GM18907 (cell line): ENCODE data around the gene LIN54.
A peak's percentile ranks its signal among the peaks of the same experiment; 100 is the strongest.

ENCODE experiments used
- ATAC-seq: cut with Tn5 transposase; IDR thresholded peaks from one replicate; pipeline ENCODE4 v1.9.1; 2021; ENCODE audit warnings: mild to moderate bottlenecking, moderate library complexity; ENCODE audit not compliant: unreplicated experiment

Gene LIN54

DNA sequence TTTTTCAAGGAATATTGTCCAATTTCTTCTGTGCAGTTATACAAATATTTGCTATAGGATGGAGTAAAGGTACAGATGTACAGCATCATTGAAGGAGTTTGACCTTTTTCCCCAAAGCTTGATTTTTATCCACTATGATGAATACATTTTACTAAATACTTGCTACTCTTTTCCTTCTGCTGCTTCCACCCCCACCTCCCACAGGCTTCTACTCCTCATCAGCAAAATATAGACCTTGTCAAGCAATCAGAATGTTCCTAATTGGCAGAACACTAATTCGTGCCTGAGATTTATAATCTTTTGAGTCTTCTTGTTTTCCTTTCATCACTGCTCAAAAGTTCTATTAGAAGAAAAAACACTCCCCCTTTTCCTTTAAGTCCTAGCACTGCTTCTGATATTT, 113.9 kb downstream of the LIN54 start:
- no peak for ATAC-seq

DNA sequence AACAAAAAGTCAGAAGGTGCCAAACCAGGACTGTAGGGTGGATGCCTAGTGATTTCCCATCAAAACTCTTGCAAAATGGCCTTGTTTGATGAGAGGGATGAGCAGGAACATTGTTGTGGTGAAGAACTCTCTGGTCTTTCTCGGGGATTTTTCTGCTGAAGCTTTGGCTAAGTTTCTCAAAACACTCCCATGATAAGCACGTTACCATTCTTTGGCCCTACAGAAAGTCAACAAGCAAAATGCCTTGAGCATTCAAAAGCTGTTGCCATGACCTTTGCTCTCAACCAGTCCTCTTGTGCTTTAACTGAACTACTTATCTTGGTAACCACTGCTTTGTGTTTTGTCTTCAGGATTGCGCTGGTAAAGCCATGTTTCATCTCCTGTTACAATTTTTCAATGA, 116.7 kb downstream of the LIN54 start:
- no peak for ATAC-seq

DNA sequence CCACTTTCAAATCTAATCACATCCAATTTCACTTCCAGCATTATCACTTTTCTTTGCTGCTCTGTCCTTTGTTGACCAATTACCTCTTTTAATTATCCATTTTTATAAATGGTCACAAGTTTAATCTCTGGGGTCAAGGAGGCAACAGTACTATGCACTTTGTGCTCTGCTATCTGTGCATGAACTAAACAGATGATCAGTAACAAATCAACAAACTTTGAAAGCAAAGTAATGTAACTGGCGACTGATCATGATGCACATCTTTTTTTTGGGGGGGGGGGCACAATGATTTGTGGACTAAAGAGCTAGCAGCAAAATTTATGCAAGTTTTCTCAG, 118.2 kb downstream of the LIN54 start:
- no peak for ATAC-seq

DNA sequence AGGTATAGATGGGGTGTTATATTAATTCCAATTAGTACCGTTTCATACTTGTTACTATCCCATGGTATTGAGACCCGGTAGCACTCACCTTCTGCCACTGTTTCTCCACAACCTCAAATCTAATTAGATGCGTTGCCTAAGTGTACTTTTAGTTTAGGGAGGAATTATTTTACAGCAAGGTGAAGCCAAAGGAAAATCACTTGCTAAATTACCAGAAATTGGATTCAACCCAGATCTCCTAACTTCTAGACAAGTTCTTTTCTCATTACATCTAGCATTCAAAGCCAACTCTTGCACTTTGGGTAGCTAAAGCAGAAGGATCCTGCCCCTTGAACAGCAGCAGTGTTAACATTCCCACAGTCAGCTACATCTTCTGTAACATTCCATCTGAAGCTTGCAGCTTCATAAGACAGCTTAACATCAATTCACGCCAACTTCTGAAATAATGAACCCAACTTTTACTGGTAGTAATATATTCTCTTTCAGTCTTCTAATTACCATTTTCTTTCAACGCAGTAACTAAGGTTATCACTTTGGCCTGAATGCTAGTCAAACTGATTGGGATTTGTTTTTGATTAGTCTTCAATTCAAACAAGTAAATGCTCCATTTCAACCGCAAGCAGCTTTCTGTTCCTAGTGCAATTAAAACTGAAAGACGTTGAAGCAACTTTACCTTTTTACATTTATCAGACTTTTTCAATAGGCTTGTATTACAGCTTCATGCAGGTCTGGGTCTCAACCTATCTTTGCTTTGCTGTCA, 118.7 kb downstream of the LIN54 start:
- peak; percentile 4 for ATAC-seq

DNA sequence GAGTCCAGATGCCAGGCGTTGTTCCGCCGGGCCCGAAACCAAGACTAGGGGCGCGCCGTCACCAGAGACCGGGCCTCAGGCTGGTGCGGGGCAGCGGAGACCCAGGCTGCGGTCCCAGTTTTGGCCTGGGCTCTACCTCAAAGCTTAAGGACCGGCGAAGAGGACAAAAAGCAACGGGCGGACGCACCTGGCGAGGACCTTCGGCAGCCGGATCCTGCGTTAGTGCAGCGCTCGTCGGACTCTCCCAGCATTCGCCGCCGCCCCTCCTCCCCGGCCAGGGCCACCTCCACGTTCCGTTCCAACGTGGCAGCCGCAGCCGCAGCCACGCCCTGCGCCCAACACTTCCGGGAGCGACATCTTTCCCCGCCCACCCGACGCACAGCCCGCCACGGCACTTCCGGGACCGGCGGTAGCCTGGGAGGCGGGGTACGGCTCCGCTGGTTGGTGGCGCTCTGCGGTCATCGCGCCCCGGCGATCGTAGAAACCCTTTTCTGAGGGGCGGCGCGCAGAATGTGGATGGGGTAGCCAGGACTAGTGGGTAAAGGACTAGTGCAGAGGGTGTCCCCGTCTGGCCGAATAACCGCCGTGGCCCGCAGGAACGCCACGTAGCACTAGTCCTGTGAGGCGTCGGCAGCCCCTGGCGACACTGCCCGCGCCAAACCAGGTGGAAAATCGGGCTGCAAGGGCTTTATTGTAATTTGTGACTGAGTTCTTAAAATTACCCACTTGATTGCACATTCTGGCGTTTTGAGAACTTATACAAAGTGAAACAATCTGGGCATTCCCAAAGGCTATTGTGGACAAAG, 119.5 kb downstream of the LIN54 start, which contains the start of gene SEC31A:
TSS of gene SEC31A (minus strand) at position 253 of the 806 bp plus-strand sequence. CDS start 9,217 bp downstream, outside the sequence.
- peak; percentile 92 for ATAC-seq

DNA sequence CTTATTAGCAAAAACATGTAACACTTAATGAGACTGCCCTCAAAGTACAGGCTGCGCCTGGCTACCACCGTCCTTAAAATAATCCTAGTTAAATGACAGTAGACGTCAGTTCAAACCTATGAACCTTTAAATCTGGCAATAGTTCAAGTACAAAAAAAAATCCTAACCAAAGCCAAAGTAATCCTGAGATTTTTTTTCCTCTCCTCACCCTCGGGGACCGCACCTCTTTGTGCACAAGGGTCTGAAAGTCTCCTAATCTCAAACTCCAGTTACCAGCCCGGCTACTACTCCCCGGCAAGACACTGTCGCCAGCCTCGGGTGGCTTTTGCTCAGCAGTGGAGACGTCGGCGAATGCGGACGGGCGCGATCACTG, 120.1 kb downstream of the LIN54 start:
- ATAC-seq, result peak; percentile 0

DNA sequence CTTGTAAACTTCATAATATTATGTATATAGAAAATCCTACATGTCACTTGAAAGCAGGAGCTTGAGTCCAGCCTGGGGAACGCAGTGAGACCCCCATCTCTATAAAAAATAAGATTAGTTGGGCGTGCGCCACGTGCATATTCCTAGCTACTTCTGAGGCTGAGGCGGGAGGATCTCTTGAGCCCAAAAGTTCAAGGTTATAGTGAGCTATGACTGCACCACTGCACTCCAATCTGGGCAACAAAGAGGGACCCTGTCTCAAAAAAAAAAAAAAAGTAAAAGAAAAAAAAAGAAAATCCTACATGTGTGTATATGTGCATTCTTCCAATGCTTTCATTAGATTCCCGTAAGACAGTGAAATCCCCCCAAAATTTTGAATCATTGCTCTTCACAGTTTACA, 121.3 kb downstream of the LIN54 start:
- no peak for ATAC-seq

DNA sequence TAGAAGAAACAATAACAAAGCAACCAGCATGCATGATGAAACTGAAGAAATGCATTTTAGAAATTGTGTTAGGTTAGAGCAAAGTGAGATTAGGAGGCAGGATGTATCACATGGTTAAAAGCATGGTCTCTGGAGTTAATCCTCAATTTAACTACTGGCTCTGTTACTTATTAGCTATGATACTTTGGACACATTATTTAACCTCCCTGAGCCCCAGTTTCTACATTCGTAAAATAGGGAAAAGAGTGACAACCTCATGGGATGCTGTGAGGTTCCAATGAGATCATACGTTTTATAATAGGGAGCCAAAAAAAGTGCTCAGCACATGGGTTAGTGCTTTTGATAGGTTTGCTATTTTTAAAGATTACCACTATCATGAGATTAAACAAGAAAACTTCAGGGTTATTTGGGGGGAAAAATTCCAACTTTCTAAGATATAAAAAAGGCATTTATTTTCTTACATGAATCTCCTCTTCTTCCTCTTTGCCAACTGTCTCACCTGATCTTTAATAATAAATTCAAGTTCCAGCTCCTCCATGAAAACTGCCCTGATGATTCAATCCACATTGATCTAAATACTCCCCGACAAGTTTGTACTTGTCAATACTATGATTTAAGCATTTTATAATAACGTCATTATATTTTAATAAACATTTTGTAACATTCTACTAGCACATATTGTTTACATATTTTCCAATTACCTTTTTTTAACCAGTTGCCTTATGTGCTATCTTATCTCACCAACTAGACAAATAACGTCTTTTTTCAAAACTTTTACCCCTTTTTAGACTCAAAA, 124.3 kb downstream of the LIN54 start:
- ATAC-seq, result no peak

DNA sequence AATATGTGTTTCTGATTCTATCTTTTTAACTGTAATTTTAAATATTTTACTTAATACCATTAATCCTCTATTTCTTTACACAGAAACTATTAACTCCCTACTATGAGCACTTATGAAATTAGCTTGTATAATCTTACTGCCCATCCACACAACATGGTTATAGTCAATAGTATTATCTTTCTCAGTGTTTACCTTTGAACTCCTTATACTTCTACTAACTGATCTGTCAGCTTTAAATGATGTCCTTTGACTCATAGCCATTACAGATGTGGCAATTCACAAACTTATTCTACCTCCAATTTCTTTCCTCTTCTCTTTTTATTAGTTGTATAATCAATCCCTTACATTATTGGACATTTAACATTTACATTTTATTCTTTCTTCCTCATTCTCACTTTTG, 125.2 kb downstream of the LIN54 start:
- no peak for ATAC-seq
